GM12892 (cell line): ENCODE data around the gene SOX9.

ENCODE experiments used
- POLR2A ChIP-seq: IDR thresholded peaks from 2 replicates; pipeline ENCODE4 v1.6.1; 2011; ENCODE audit warnings: low read depth, low read length, control low read depth
- POLR2AphosphoS5 ChIP-seq: IDR thresholded peaks from 2 replicates; pipeline ENCODE4 v1.6.1; 2011; ENCODE audit warnings: low read depth, low read length, control low read depth
- TAF1 ChIP-seq: IDR thresholded peaks from 2 replicates; pipeline ENCODE4 v1.6.1; 2011; ENCODE audit warnings: low read depth, mild to moderate bottlenecking, control low read depth, low read length, borderline replicate concordance

DNA sequence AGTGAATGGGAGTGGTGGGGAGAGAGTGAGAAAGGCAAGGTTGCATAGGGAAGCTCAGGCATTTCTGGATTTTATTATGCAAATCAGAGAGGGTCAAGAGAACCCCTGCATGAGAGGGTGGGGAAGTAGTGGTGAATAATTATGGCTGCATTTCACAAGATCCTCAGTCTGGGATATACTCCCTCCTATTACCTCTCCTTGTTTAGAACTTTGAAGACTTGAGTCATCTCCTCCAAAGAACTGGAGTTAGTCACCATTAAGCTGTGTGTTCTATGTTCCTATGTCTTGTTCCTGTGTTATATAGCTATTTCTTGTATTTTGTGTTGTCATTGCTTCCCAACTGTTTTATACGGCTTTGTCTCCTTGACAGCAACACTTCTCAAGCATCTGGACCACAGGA is 18.4 kb downstream of the SOX9 start:
- TF ChIP-seq POLR2A (no peak), POLR2AphosphoS5 (no peak), TAF1 (no peak)
